ENCODE measurements around the gene BTBD8. TPM values are rescaled to one million over a fixed set of nuclear protein-coding genes. Genes with fewer than 3 reads are reported as not detected.

The BTBD8 gene
- total and polyA plus RNA-seq, 9 of the 15 experiments (the other 6 are each of a cell fraction or from before 2014, with no cell fraction given), result 0.46 to 2.3 (median 1.2) TPM

DNA sequence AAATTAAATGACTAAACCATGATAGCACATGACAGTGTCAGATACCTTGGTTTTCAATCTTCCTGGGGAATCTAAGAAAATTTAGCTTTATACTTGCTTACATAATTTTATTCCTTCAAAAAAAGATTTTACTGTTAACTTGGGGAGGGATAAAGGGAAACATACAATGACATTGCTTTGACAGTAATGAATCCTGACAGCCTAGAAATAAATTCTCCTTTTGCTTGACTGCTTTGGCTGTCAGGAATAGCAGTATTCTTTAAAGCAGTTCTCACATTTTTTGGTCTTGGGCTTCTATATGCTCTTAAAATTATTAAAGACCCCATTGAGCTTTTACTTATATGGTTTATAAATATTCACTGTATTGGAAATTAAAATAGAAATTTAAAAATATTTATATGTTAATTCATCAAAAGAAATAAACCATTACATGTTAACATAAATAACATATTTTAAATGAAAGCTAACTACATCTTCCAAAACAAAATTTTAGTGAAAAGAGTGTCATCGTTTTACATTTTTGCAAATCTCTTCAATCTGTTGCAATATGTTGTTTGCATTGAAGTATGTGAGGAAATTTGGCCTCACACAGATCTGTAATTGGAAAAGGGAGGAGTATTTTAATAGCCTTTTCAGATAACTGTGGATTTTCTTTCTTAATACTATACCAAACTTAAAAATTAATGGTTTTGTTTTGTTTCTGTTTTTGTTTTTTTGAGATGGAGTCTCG, 34.2 kb upstream of the BTBD8 start:
- Histone ChIP-seq H3K9me3 (replicated peaks; ENCODE audit: control insufficient read depth, insufficient read depth, low read depth, low read length) (no peaks in the 10 kb centered on the region), H2AFZ (ENCODE audit: low read depth, low read length) (no peak overlapping the region), H3K27ac (ENCODE audit: extremely low read depth, low read depth, low read length) (no peak overlapping the region), H3K9me1 (ENCODE audit: control insufficient read depth, insufficient read depth, low read length) (no peaks in the 10 kb centered on the region), H3K4me3 (no peak overlapping the region), H4K20me1 (replicated peaks; ENCODE audit: control insufficient read depth, insufficient read depth, low read length) (no peaks in the 10 kb centered on the region), H3K4me2 (ENCODE audit: insufficient read depth, low read length) (no peak overlapping the region), H3K27me3 (ENCODE audit: control insufficient read depth in 2 of 2, insufficient read depth in 2 of 2, low read length in 2 of 2) (peaks cover 2 to 4% of the 10 kb centered on the region in 2 experiments; a peak in 1 of 5 replicates), H3K9ac (ENCODE audit: insufficient read depth in 1 of 2, low read depth in 2 of 2, low read length in 2 of 2) (no peak overlapping the region), H3K36me3 (ENCODE audit: control insufficient read depth, insufficient read depth, low read length) (no peaks in the 10 kb centered on the region), H3K79me2 (ENCODE audit: control insufficient read depth, insufficient read depth, low read length) (no peaks in the 10 kb centered on the region), H3K4me1 (replicated peaks in 1 of 2; ENCODE audit: control insufficient read depth in 2 of 2, insufficient read depth in 2 of 2, low read length in 2 of 2) (no peaks in the 10 kb centered on the region)
- ChIA-PET POLR2A (interaction anchor here (0.7 to 1.0 kb wide), 2 partner anchors 70 to 333 kb away, joined by 3 to 4 read pairs; no protein-coding TSS in a partner anchor), CTCF (ENCODE audit: low intra/inter-chr PET ratio) (no interaction called here)
- WGBS (ENCODE audit: insufficient coverage, low coverage, missing lambda C conversion rate), result 2% methylated on average over 2 of the region's 2 CpGs
- ATAC-seq, result no peak
- no peak for FAIRE-seq
- no TSS peak for BruUV-seq (replicated peaks)
- in situ Hi-C loops (cut with MboI) (no loop called here), intact Hi-C loops (cut with micrococcal nuclease) (no loop called here)
- no peak for DNase-seq (ENCODE audit: extremely low read depth in 1 of 4, low spot score in 3 of 4)
- TF ChIP-seq, protein P1, sequence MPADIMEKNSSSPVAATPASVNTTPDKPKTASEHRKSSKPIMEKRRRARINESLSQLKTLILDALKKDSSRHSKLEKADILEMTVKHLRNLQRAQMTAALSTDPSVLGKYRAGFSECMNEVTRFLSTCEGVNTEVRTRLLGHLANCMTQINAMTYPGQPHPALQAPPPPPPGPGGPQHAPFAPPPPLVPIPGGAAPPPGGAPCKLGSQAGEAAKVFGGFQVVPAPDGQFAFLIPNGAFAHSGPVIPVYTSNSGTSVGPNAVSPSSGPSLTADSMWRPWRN (IDR thresholded peaks at IDR 0.05; ENCODE audit: low read depth), result no peak
- TF ChIP-seq, protein P2, sequence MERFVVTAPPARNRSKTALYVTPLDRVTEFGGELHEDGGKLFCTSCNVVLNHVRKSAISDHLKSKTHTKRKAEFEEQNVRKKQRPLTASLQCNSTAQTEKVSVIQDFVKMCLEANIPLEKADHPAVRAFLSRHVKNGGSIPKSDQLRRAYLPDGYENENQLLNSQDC (CRISPR knock-in tag; IDR thresholded peaks at IDR 0.05), result no peak
- no peak for TF ChIP-seq ILK (tag; IDR thresholded peaks at IDR 0.05; ENCODE audit: borderline replicate concordance, low read depth)
- TF ChIP-seq TRIM24 (IDR thresholded peaks at IDR 0.05), result no peak
- TF ChIP-seq NEUROD1 (IDR thresholded peaks at IDR 0.05; ENCODE audit: borderline replicate concordance, low read depth, low read length, partially characterized antibody), result no peak
- no peak for TF ChIP-seq ZNF384 (IDR thresholded peaks at IDR 0.05; ENCODE audit: low read depth, low read length)
- TF ChIP-seq ARNT (IDR thresholded peaks at IDR 0.05), result no peak
- TF ChIP-seq NCOA1 (IDR thresholded peaks at IDR 0.05; ENCODE audit: low read depth), result no peak
- TF ChIP-seq RBM14 (IDR thresholded peaks at IDR 0.05; ENCODE audit: borderline replicate concordance, insufficient read depth, low read depth, low read length), result no peak
- TF ChIP-seq ZNF668 (CRISPR knock-in tag; IDR thresholded peaks at IDR 0.05), result no peak
- TF ChIP-seq, protein P3, sequence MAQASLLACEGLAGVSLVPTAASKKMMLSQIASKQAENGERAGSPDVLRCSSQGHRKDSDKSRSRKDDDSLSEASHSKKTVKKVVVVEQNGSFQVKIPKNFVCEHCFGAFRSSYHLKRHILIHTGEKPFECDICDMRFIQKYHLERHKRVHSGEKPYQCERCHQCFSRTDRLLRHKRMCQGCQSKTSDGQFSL (CRISPR knock-in tag; IDR thresholded peaks at IDR 0.05), result no peak
- TF ChIP-seq, protein P3 (tag; IDR thresholded peaks at IDR 0.05), result no peak
- TF ChIP-seq HEY1 (CRISPR knock-in tag; IDR thresholded peaks at IDR 0.05; ENCODE audit: borderline replicate concordance), result no peak
- TF ChIP-seq SIX5 (IDR thresholded peaks at IDR 0.05; ENCODE audit: borderline replicate concordance in 1 of 2, insufficient read depth in 1 of 2, low read depth in 1 of 2, low read length in 2 of 2), result no peak
- TF ChIP-seq GTF2E2 (tag; IDR thresholded peaks at IDR 0.05), result no peak
- TF ChIP-seq, protein P4, sequence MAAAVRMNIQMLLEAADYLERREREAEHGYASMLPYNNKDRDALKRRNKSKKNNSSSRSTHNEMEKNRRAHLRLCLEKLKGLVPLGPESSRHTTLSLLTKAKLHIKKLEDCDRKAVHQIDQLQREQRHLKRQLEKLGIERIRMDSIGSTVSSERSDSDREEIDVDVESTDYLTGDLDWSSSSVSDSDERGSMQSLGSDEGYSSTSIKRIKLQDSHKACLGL (CRISPR knock-in tag; IDR thresholded peaks at IDR 0.05; ENCODE audit: borderline replicate concordance, poor library complexity, severe bottlenecking), result no peak

Data from K562 (cell line).